ENCODE data around the gene SIDT2. TPM values are rescaled to one million over a fixed set of nuclear protein-coding genes. Genes with fewer than 3 reads are reported as not detected.
A peak's percentile ranks its signal among the peaks of the same experiment; 100 is the strongest.

Gene SIDT2
- total RNA-seq, 1 experiment from 2014 or later = 13.0 TPM

- DNase-seq (ENCODE audit: low read depth) = no peak
Observed at GRCh38 chr11:117188620-117189081, 10.1 kb downstream of the SIDT2 start.

- DNase-seq (ENCODE audit: low read depth) = no peak
Observed at GRCh38 chr11:117189191-117189940, 10.8 kb downstream of the SIDT2 start.

GRCh38 chr11:117189941-117190544 is 11.5 kb downstream of the SIDT2 start:
- no peak for DNase-seq (ENCODE audit: low read depth)

GRCh38 chr11:117191680-117192400 is 13.3 kb downstream of the SIDT2 start:
- DNase-seq (ENCODE audit: low read depth) = no peak

GRCh38 chr11:117192401-117192875 is 13.9 kb downstream of the SIDT2 start:
- DNase-seq (ENCODE audit: low read depth) = no peak

GRCh38 chr11:117193130-117194020 is 14.8 kb downstream of the SIDT2 start:
- no peak for DNase-seq (ENCODE audit: low read depth)

- DNase-seq (ENCODE audit: low read depth) = no peak
Observed at GRCh38 chr11:117194267-117194666, 15.7 kb downstream of the SIDT2 start.

GRCh38 chr11:117195258-117195657 is 16.7 kb downstream of the SIDT2 start:
- DNase-seq (ENCODE audit: low read depth) = no peak

GRCh38 chr11:117195761-117196160 is 17.2 kb downstream of the SIDT2 start:
- no peak for DNase-seq (ENCODE audit: low read depth)

GRCh38 chr11:117197006-117197405 is 18.5 kb downstream of the SIDT2 start:
- no peak for DNase-seq (ENCODE audit: low read depth)

GRCh38 chr11:117197516-117198456 is 19.2 kb downstream of the SIDT2 start:
- no peak for DNase-seq (ENCODE audit: low read depth)

- DNase-seq (ENCODE audit: low read depth) = no peak
Observed at GRCh38 chr11:117198613-117199012, 20.1 kb downstream of the SIDT2 start.

GRCh38 chr11:117199053-117199915 is 20.7 kb downstream of the SIDT2 start, which contains the start of gene TAGLN:
Gene TAGLN, plus strand, starts transcription at chr11:117199370. Its CDS starts 3,644 bp downstream, at chr11:117203014.
- peak; percentile 84 for DNase-seq (ENCODE audit: low read depth)

GRCh38 chr11:117199916-117200812 is 21.6 kb downstream of the SIDT2 start:
- DNase-seq (ENCODE audit: low read depth) = no peak

GRCh38 chr11:117200813-117201657 is 22.5 kb downstream of the SIDT2 start:
- DNase-seq (ENCODE audit: low read depth) = no peak

- no peak for DNase-seq (ENCODE audit: low read depth)
Observed at GRCh38 chr11:117201658-117202305, 23.2 kb downstream of the SIDT2 start.

Data from RPMI7951 (cell line).